Gastroesophageal sphincter (tissue), 4 donors: Measurements from ENCODE around the gene MED27. TPM values are rescaled to one million over a fixed set of nuclear protein-coding genes. Genes with fewer than 3 reads are reported as not detected.

ENCODE experiments used
- ATAC-seq: fragments of 150-250 bp; one replicate; pipeline ENCODE4 v1.9.1; 2016; ENCODE audit warnings: mild to moderate bottlenecking, moderate library complexity
- H3K27ac ChIP-seq, 4 donors: fragments of 200-600 bp; sonication (generic) in 3 of 4; 1 replicate in 3 of 4; 2 replicates in 1 of 4; pipeline ENCODE4 v1.5.1; 2016 to 2019
- H3K27me3 ChIP-seq: fragments of 200-600 bp; sonication (generic); one replicate; pipeline ENCODE4 v1.5.1; 2019
- H3K36me3 ChIP-seq, 2 donors: fragments of 200-600 bp; sonication (generic); one replicate each; pipeline ENCODE4 v1.5.1; 2019; ENCODE audit warnings: control low read depth in 1 of 2
- H3K4me1 ChIP-seq, 3 donors: fragments of 200-600 bp; sonication (generic); 1 replicate in 2 of 3; 2 replicates in 1 of 3; pipeline ENCODE4 v1.5.1; 2016 to 2019; ENCODE audit warnings: control low read depth in 2 of 3
- H3K4me3 ChIP-seq, 2 donors: fragments of 200-600 bp; sonication (generic); one replicate each; pipeline ENCODE4 v1.5.1; 2019; ENCODE audit warnings: mild to moderate bottlenecking in 1 of 2, moderate library complexity in 1 of 2
- H3K9me3 ChIP-seq, 3 donors: fragments of 200-600 bp; sonication (generic); one replicate each; pipeline ENCODE4 v1.5.1; 2017 to 2019; ENCODE audit warnings: control low read depth in 2 of 3
- CTCF ChIP-seq, 4 experiments: fragments of 200-600 bp in 2 of 4; fragments of 450-650 bp in 2 of 4; sonication (generic) in 1 of 4; IDR thresholded peaks; one replicate each; pipeline ENCODE4 v1.5.1; 2017 to 2019; ENCODE audit warnings: antibody characterized with exemption in 4 of 4, mild to moderate bottlenecking in 2 of 4, moderate library complexity in 2 of 4
- EP300 ChIP-seq: sonication (generic); formaldehyde crosslinking; IDR thresholded peaks from one replicate; pipeline ENCODE4 v1.6.1; 2017; ENCODE audit warnings: antibody characterized with exemption, mild to moderate bottlenecking
- POLR2A ChIP-seq, 2 donors: fragments of 450-650 bp; IDR thresholded peaks; one replicate each; pipeline ENCODE4 v1.6.1; 2017; ENCODE audit warnings: antibody characterized with exemption in 2 of 2, mild to moderate bottlenecking in 2 of 2, moderate library complexity in 1 of 2
- POLR2AphosphoS5 ChIP-seq: sonication (generic); formaldehyde crosslinking; IDR thresholded peaks from one replicate; pipeline ENCODE4 v1.6.1; 2017; ENCODE audit warnings: antibody characterized with exemption
- WGBS, 2 donors: methylation state at CpG; one replicate each; pipeline ENCODE4 v1.1.5; 2018; ENCODE audit warnings: low coverage in 1 of 2; 5-methylcytosine and 5-hydroxymethylcytosine counted together
- total RNA-seq, 4 donors: library from RNA; depleted of rRNA; stranded (reverse); fragments of >200 nt; gene quantifications; one replicate each; pipeline ENCODE4 v1.1.0, GENCODE V29; 2016

Gene MED27
- total RNA-seq, 4 donors from 2014 or later: 13.2 to 21.0 (median 13.9) TPM

- H3K27me3 ChIP-seq: no peaks in the 10 kb centered on the region
- no peaks in the 10 kb centered on the region for H3K4me1 ChIP-seq
- 91 to 92% methylated on average over 3 of the region's 3 CpGs for WGBS, 2 donors
- no peak overlapping the region for H3K4me3 ChIP-seq
- no peak overlapping the region for H3K27ac ChIP-seq
- TF ChIP-seq POLR2A (IDR thresholded peaks at IDR 0.05) (no peak), POLR2AphosphoS5 (no peak), CTCF (IDR thresholded peaks at IDR 0.05) (no peak), EP300 (no peak)
- H3K9me3 ChIP-seq: peaks cover 0 to 14% (median 0%) of the 10 kb centered on the region in 3 donors
- H3K36me3 ChIP-seq: peaks cover 0 to 39% of the 10 kb centered on the region in 2 donors
- no peak for ATAC-seq
Measured at GRCh38 chr9:131934673-131935072, 145.0 kb downstream of the MED27 start.

GRCh38 chr9:131927091-131927490, 152.6 kb downstream of the MED27 start:
- Histone ChIP-seq H3K36me3 (peaks cover 0 to 9% of the 10 kb centered on the region in 2 donors), H3K9me3 (no peaks in the 10 kb centered on the region), H3K27me3 (no peaks in the 10 kb centered on the region), H3K4me1 (peaks cover 0 to 11% (median 0%) of the 10 kb centered on the region in 3 donors), H3K4me3 (no peak overlapping the region), H3K27ac (no peak overlapping the region)
- WGBS, 2 donors: 17 to 45% methylated on average over 2 to 3 of the region's 3 CpGs
- no peak for TF ChIP-seq POLR2A (IDR thresholded peaks at IDR 0.05)
- no peak for TF ChIP-seq EP300
- no peak for TF ChIP-seq CTCF (IDR thresholded peaks at IDR 0.05)
- no peak for TF ChIP-seq POLR2AphosphoS5
- no peak for ATAC-seq

GRCh38 chr9:131926360-131926922, 153.2 kb downstream of the MED27 start:
- ATAC-seq: no peak
- Histone ChIP-seq H3K36me3 (peaks cover 0 to 9% of the 10 kb centered on the region in 2 donors), H3K27ac (no peak overlapping the region), H3K4me3 (no peak overlapping the region), H3K27me3 (no peaks in the 10 kb centered on the region), H3K9me3 (no peaks in the 10 kb centered on the region), H3K4me1 (peaks cover 0 to 11% (median 0%) of the 10 kb centered on the region in 3 donors)
- 60 to 81% methylated on average over 1 to 3 of the region's 6 CpGs for WGBS, 2 donors
- TF ChIP-seq CTCF (IDR thresholded peaks at IDR 0.05) (no peak), EP300 (no peak), POLR2A (IDR thresholded peaks at IDR 0.05) (no peak)

GRCh38 chr9:131925677-131926177, 153.9 kb downstream of the MED27 start:
- Histone ChIP-seq H3K27me3 (no peaks in the 10 kb centered on the region), H3K9me3 (no peaks in the 10 kb centered on the region), H3K27ac (no peak overlapping the region), H3K4me1 (peaks cover 0 to 11% (median 0%) of the 10 kb centered on the region in 3 donors), H3K36me3 (peaks cover 0 to 9% of the 10 kb centered on the region in 2 donors), H3K4me3 (no peak overlapping the region)
- 87 to 100% methylated on average over 1 to 5 of the region's 6 CpGs for WGBS, 2 donors
- no peak for TF ChIP-seq EP300
- TF ChIP-seq CTCF (IDR thresholded peaks at IDR 0.05): no peak
- no peak for TF ChIP-seq POLR2A (IDR thresholded peaks at IDR 0.05)
- no peak for TF ChIP-seq POLR2AphosphoS5
- no peak for ATAC-seq

GRCh38 chr9:131923766-131924165, 155.9 kb downstream of the MED27 start:
- no peak overlapping the region for H3K27ac ChIP-seq
- no peaks in the 10 kb centered on the region for H3K36me3 ChIP-seq
- no peak overlapping the region for H3K4me3 ChIP-seq
- no peaks in the 10 kb centered on the region for H3K9me3 ChIP-seq
- TF ChIP-seq POLR2A (IDR thresholded peaks at IDR 0.05) (no peak), EP300 (no peak), POLR2AphosphoS5 (no peak), CTCF (IDR thresholded peaks at IDR 0.05) (no peak)
- 94 to 98% methylated on average over 3 to 4 of the region's 4 CpGs for WGBS, 2 donors
- ATAC-seq: no peak
- peaks cover 0 to 11% (median 0%) of the 10 kb centered on the region in 3 donors for H3K4me1 ChIP-seq
- no peaks in the 10 kb centered on the region for H3K27me3 ChIP-seq
